Activated T-cell treated with anti-CD3 and anti-CD28 coated beads for 24 hours (primary cell): Measurements from ENCODE around the gene GAS6.

Experiments
- DNase-seq: peaks from one replicate; pipeline ENCODE4 v3.0.0-alpha.2; 2020; ENCODE audit warnings: low read depth

Gene GAS6

GRCh38 chr13:113851826-113852535 is 11.9 kb downstream of the GAS6 start:
- no peak for DNase-seq

- DNase-seq, result no peak
Measured at GRCh38 chr13:113851480-113851803, 12.4 kb downstream of the GAS6 start.

GRCh38 chr13:113850722-113851479 is 13.0 kb downstream of the GAS6 start:
- no peak for DNase-seq

- DNase-seq, result no peak
Measured at GRCh38 chr13:113849981-113850721, 13.7 kb downstream of the GAS6 start.

- DNase-seq, result no peak
Measured at GRCh38 chr13:113849546-113849945, 14.3 kb downstream of the GAS6 start.

- no peak for DNase-seq
Measured at GRCh38 chr13:113848431-113849260, 15.2 kb downstream of the GAS6 start.

GRCh38 chr13:113848020-113848419 is 15.9 kb downstream of the GAS6 start:
- DNase-seq, result no peak

GRCh38 chr13:113846636-113847318 is 17.1 kb downstream of the GAS6 start:
- no peak for DNase-seq

- no peak for DNase-seq
Measured at GRCh38 chr13:113845723-113846635, 17.9 kb downstream of the GAS6 start.

- DNase-seq, result no peak
Measured at GRCh38 chr13:113845055-113845454, 18.8 kb downstream of the GAS6 start.

GRCh38 chr13:113843864-113844556 is 19.9 kb downstream of the GAS6 start:
- no peak for DNase-seq

- no peak for DNase-seq
Measured at GRCh38 chr13:113843063-113843654, 20.7 kb downstream of the GAS6 start.

GRCh38 chr13:113842336-113843062 is 21.4 kb downstream of the GAS6 start:
- DNase-seq, result no peak

- DNase-seq, result no peak
Measured at GRCh38 chr13:113841353-113841650, 22.6 kb downstream of the GAS6 start.

- DNase-seq, result no peak
Measured at GRCh38 chr13:113840541-113841352, 23.1 kb downstream of the GAS6 start.

GRCh38 chr13:113839536-113840204 is 24.2 kb downstream of the GAS6 start:
- DNase-seq, result no peak

- no peak for DNase-seq
Measured at GRCh38 chr13:113838711-113839201, 25.1 kb downstream of the GAS6 start.
